Ovary (tissue), 10 donors: Measurements from ENCODE around the gene FILIP1L. TPM values are rescaled to one million over a fixed set of nuclear protein-coding genes. Genes with fewer than 3 reads are reported as not detected.

Source experiments
- DNase-seq, 5 donors: peaks; one replicate each; pipeline ENCODE4 v3.0.0-alpha.2; 2019 to 2020
- H3K27ac ChIP-seq, 2 donors: fragments of 200-600 bp; one replicate each; pipeline versions ENCODE4 v1.5.1 to v1.8.0; 2019 to 2022
- H3K27me3 ChIP-seq: fragments of 200-600 bp; one replicate; pipeline ENCODE4 v1.8.0; 2022
- H3K36me3 ChIP-seq: fragments of 200-600 bp; sonication (generic); one replicate; pipeline ENCODE4 v1.5.1; 2019
- H3K4me1 ChIP-seq: one replicate; pipeline ENCODE4 v1.8.1; 2013; ENCODE audit warnings: mild to moderate bottlenecking, moderate library complexity; ENCODE audit not compliant: insufficient read depth
- H3K4me3 ChIP-seq: fragments of 200-600 bp; sonication (generic); one replicate; pipeline ENCODE4 v1.5.1; 2017
- H3K9me3 ChIP-seq, 2 donors: fragments of 200-600 bp in 1 of 2; sonication (generic) in 1 of 2; one replicate each; pipeline versions ENCODE4 v1.5.1 to v1.8.1; 2013 to 2019; ENCODE audit warnings: mild to moderate bottlenecking in 1 of 2, moderate library complexity in 1 of 2
- CTCF ChIP-seq, 3 donors: fragments of 450-650 bp in 2 of 3; fragments of 200-600 bp in 1 of 3; IDR thresholded peaks; one replicate each; pipeline versions ENCODE4 v1.5.1 to v1.8.0; 2016 to 2022; ENCODE audit warnings: antibody characterized with exemption in 3 of 3, mild to moderate bottlenecking in 1 of 3
- EP300 ChIP-seq: sonication (generic); formaldehyde crosslinking; IDR thresholded peaks from one replicate; pipeline ENCODE4 v1.6.1; 2017; ENCODE audit warnings: antibody characterized with exemption
- POLR2A ChIP-seq: fragments of 450-650 bp; IDR thresholded peaks from one replicate; pipeline ENCODE4 v1.6.1; 2017; ENCODE audit warnings: antibody characterized with exemption, mild to moderate bottlenecking, moderate library complexity
- WGBS, 3 donors: extraction: QIAGEN DNeasy Blood & Tissue Kit in 1 of 3; methylation state at CpG; one replicate each; pipeline versions ENCODE4 v1.1.5 to v1.1.7; 2013 to 2017; 5-methylcytosine and 5-hydroxymethylcytosine counted together
- intact Hi-C, 4 donors: fragments of 100-400 bp; cut with DNase I; formaldehyde crosslinking; loops; one replicate each; pipeline versions ENCODE4 v1.11.0 to v1.15.1; 2022 to 2023
- long read RNA-seq, 3 donors: library from polyadenylated mRNA in 2 of 3; unstranded in 2 of 3; transcript quantifications; one replicate each; pipeline ENCODE4 v2.0.0 and lab custom pipeline, GENCODE V29; 2021 to 2026
- polyA plus RNA-seq, 2 donors: library from polyadenylated mRNA; stranded (reverse); fragments of 200-250 nt in 1 of 2; fragments of 350-450 nt in 1 of 2; fragmentation: Illumina TruSeq in 1 of 2; extraction: RNeasy Lipid Tissue Mini Kit (QIAGEN cat#74804) in 1 of 2; gene quantifications; one replicate each; pipeline ENCODE4 v1.2.3, GENCODE V29; 2013 to 2014
- total RNA-seq, 7 donors: library from RNA; depleted of rRNA in 2 of 7; stranded (reverse); fragments of >200 nt in 2 of 7; fragmentation: NEBNext Ultra II Directional in 3 of 7; extraction: Animal tissue kit (Norgen Biotek cat#: 25700) in 3 of 7; gene quantifications; one replicate each; pipeline versions ENCODE4 v1.1.0 to v1.2.4, GENCODE V29; 2016 to 2023
- donor health status: DM: no; HTN: no; CAD: no; lungs with moderate emphysema.
- donor health status: DM: no; HTN: no; CAD: no.
- donor health status: Bipolar disorder and iron deficiency.
- donor health status: DM: yes; HTN: yes; CAD: no.
- donor health status: DM: no; HTN: no; CAD: no.
- donor health status: DM: yes; HTN: yes; CAD: no.

The FILIP1L gene
- 100 to 1,000 TPM in 4 of 7 donors, 10 to 100 TPM in 3; 23.7 to 174 (median 110) TPM for total RNA-seq
- polyA plus RNA-seq, result 100 to 1,000 TPM in 1 of 2 donors, 10 to 100 TPM in 1; 78.7 to 139 TPM
- long read RNA-seq, donor 1, transcript FILIP1L-207 (2 exons, 567 nt), result minor isoform, 10 of 271 reads
- long read RNA-seq, donor 1, transcript FILIP1L-203 (2 exons, 3,280 nt), result major isoform, 200 of 271 reads
- long read RNA-seq, donor 1, partial matches to known transcripts, result 1 of 271 reads
- long read RNA-seq, donor 1, other reads (novel, unspliced or antisense), result 55 of 271 reads
- long read RNA-seq, donor 2, transcript FILIP1L-203 (2 exons, 3,280 nt), result major isoform, 5 of 5 reads
- long read RNA-seq, donor 2, partial matches to known transcripts, result 0 of 5 reads
- long read RNA-seq, donor 2, other reads (novel, unspliced or antisense), result 0 of 5 reads
- long read RNA-seq, donor 3, transcript FILIP1L-210 (3 exons, 2,898 nt), result minor isoform, 5 of 538 reads
- long read RNA-seq, donor 3, transcript FILIP1L-203 (2 exons, 3,280 nt), result major isoform, 486 of 538 reads
- long read RNA-seq, donor 3, partial matches to known transcripts, result 2 of 538 reads
- long read RNA-seq, donor 3, other reads (novel, unspliced or antisense), result 42 of 538 reads

DNA sequence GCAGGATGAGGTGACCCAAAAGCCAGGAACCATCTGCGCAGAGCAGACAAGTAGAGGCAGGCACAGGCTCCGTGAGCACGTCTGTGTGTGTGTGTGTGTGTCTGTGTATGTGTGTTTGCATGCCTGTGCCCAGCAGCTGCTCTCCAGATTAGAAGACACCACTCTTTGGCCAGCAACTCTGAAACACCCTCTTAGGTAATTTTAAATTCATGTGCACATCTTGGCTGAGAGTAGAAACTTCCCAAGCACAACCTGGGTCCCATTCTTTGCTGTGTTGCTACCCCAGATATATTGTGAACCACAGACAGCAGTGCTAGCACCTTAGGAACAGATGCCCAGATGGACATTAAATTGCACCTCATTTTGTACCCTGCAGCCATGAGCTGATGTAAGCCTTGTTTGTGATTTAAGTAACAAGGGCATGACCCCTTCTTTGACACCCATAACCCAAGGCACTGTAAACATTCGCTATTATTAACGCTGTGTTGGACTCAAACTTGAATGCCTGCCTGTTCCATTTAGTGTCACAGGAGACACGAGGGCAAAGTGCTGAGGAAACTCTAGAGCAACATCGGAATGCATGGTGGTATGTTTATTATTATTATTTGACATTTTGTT, at the start of gene FILIP1L:
Gene FILIP1L (minus strand): TSS at position 89 of the 618 bp plus-strand sequence.
- intact Hi-C loops, result no loop called here
- no peak within 1 kb of the TSS for H3K4me3 ChIP-seq
- TF ChIP-seq POLR2A (no peak), CTCF (IDR thresholded peaks at IDR 0.05) (no peak)
- H3K4me1 ChIP-seq, result peaks cover 10% of the 10 kb centered on the region
- no peak for DNase-seq
- H3K27ac ChIP-seq, result no peak within 1 kb of the TSS
- H3K36me3 ChIP-seq, result no peaks in the 10 kb centered on the region
- 60 to 66% (median 62%) methylated on average over 7 of the region's 7 CpGs for WGBS, 3 donors
- no peaks in the 10 kb centered on the region for H3K9me3 ChIP-seq
- no peaks in the 10 kb centered on the region for H3K27me3 ChIP-seq

- 12 to 13% (median 12%) methylated on average over 2 of the region's 2 CpGs for WGBS, 3 donors
- no peaks in the 10 kb centered on the region for H3K36me3 ChIP-seq
- no peaks in the 10 kb centered on the region for H3K27me3 ChIP-seq
- TF ChIP-seq POLR2A (no peak), EP300 (no peak), CTCF (IDR thresholded peaks at IDR 0.05) (no peak)
- peak overlapping the region in 1 of 2 donors; percentile 36 for H3K27ac ChIP-seq
- H3K9me3 ChIP-seq, result no peaks in the 10 kb centered on the region
- H3K4me1 ChIP-seq, result peaks cover 7% of the 10 kb centered on the region
- no peak overlapping the region for H3K4me3 ChIP-seq
- intact Hi-C loops, result no loop called here
- DNase-seq, result no peak
Measured at GRCh38 chr3:100163787-100164186, 49.5 kb upstream of the FILIP1L start.

DNA sequence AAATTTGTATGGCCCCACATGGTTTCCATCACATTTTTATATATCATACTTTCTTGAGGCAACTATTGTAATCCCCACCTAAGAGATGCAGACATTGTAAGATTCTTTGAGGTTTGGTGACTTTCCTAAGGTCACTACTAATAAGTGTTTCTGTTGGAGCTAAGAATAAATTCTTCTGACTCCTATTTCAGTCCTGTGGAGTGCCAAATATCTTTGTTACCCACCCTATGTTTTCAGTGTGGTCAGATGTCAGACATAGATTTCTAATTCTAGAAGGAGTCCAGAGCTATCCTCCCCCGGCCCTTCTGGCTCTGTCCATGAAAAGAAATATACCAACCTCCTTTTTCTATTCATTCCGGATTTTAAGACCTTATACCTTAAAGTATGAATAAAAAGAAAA, 46.2 kb upstream of the FILIP1L start:
- TF ChIP-seq EP300 (no peak), POLR2A (no peak), CTCF (IDR thresholded peaks at IDR 0.05) (no peak)

DNA sequence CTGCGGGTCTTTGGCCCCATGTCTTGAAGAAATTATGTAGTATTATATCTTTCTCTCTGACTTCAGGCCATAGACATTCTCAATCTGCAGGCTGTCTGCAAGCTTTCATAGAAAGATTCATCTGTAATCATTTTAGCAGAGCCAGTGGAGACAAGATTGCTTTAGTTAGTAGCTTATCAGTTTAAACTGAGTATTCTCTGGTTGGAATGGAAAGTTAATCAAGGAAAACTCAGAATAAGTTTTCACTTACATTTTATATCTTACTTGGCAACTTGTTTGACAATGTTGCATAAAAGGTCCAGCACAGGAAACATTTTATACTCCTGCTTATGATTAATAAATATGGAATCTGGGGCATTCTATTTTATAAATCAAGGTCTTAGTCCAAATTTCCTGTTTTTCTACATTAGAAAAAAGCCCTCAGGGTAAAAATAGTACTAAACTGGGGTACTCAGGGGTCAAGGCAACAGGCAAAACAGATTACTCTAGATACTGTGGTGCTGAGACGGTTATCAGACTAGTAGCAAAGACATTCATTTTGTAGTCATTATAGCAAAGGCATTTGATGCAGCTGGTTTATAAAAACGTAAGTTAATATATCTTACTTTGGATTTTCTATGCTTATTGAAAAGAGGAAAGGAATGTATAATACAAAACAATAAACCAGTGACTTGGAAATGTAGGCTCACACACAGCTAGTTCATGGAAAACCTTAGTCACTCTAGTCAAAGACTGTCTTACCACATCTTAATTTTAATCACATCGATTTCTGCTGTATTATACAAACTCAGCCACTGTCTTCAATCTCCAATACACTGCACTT, 45.2 kb upstream of the FILIP1L start:
- intact Hi-C loops, result no loop called here

More for the DNA sequence above, 46.2 kb upstream of the FILIP1L start:
- H3K4me1 ChIP-seq, result peaks cover 7% of the 10 kb centered on the region
- H3K36me3 ChIP-seq, result no peaks in the 10 kb centered on the region
- no peaks in the 10 kb centered on the region for H3K9me3 ChIP-seq
- H3K27me3 ChIP-seq, result no peaks in the 10 kb centered on the region
- no peak overlapping the region for H3K4me3 ChIP-seq
- intact Hi-C loops, result no loop called here
- WGBS, 3 donors, result 73 to 75% (median 73%) methylated on average over 2 of the region's 2 CpGs
- no peak for DNase-seq
- peak overlapping the region in 1 of 2 donors; percentile 3 for H3K27ac ChIP-seq

More for the DNA sequence above, 45.2 kb upstream of the FILIP1L start:
- no peak for DNase-seq
- 11 to 14% (median 12%) methylated on average over 4 of the region's 4 CpGs for WGBS, 3 donors
- TF ChIP-seq POLR2A (no peak), EP300 (no peak), CTCF (IDR thresholded peaks at IDR 0.05) (no peak)
- Histone ChIP-seq H3K27ac (peak overlapping the region in 1 of 2 donors; percentile 6), H3K4me1 (peaks cover 7% of the 10 kb centered on the region), H3K4me3 (no peak overlapping the region), H3K9me3 (no peaks in the 10 kb centered on the region), H3K36me3 (no peaks in the 10 kb centered on the region), H3K27me3 (no peaks in the 10 kb centered on the region)
